Lung (tissue), 12 donors: ENCODE data around the gene CENPT. TPM values are rescaled to one million over a fixed set of nuclear protein-coding genes. Genes with fewer than 3 reads are reported as not detected.

Experiments
- ATAC-seq: fragments of 200-7000 bp; cut with Tn5 transposase; one replicate; pipeline ENCODE4 v1.9.1; 2020; ENCODE audit warnings: moderate number of reproducible peaks; ENCODE audit not compliant: insufficient read depth, low FRiP score
- DNase-seq, 3 donors: peaks; one replicate each; pipeline ENCODE4 v3.0.0-alpha.2; 2013 to 2017
- H3K27ac ChIP-seq, 2 donors: one replicate each; pipeline ENCODE4 v1.5.1; 2013; ENCODE audit warnings: mild to moderate bottlenecking in 2 of 2, moderate library complexity in 2 of 2, control low read depth in 1 of 2, inconsistent platforms in 1 of 2, low read depth in 1 of 2, low read length in 1 of 2
- H3K27me3 ChIP-seq, 3 donors: one replicate each; pipeline ENCODE4 v1.5.1; 2013; ENCODE audit warnings: low read length in 2 of 3; ENCODE audit not compliant: control insufficient read depth in 3 of 3, insufficient read depth in 3 of 3
- H3K36me3 ChIP-seq, 4 donors: one replicate each; pipeline ENCODE4 v1.5.1; 2013; ENCODE audit warnings: low read length in 4 of 4, mild to moderate bottlenecking in 1 of 4, moderate library complexity in 1 of 4; ENCODE audit not compliant: control insufficient read depth in 4 of 4, insufficient read depth in 4 of 4
- H3K4me1 ChIP-seq, 5 donors: one replicate each; pipeline ENCODE4 v1.5.1; 2013; ENCODE audit warnings: low read length in 5 of 5, mild to moderate bottlenecking in 2 of 5, moderate library complexity in 1 of 5; ENCODE audit not compliant: control insufficient read depth in 5 of 5, insufficient read depth in 5 of 5
- H3K4me3 ChIP-seq: one replicate; pipeline ENCODE4 v1.5.1; 2013; ENCODE audit warnings: mild to moderate bottlenecking, control low read depth, moderate library complexity
- H3K9ac ChIP-seq, 2 donors: one replicate each; pipeline ENCODE4 v1.5.1; 2013; ENCODE audit warnings: low read length in 2 of 2, control low read depth in 1 of 2; ENCODE audit not compliant: insufficient read depth in 1 of 2
- H3K9me3 ChIP-seq, 4 donors: one replicate each; pipeline ENCODE4 v1.5.1; 2013; ENCODE audit warnings: low read length in 3 of 4, mild to moderate bottlenecking in 1 of 4, moderate library complexity in 1 of 4; ENCODE audit not compliant: control insufficient read depth in 4 of 4, insufficient read depth in 3 of 4
- CTCF ChIP-seq: IDR thresholded peaks from 2 replicates; pipeline ENCODE4 v1.5.1; 2012; ENCODE audit warnings: mild to moderate bottlenecking; ENCODE audit errors: control extremely low read depth, extremely low read depth
- WGBS, 2 donors: extraction: QIAGEN DNeasy Blood & Tissue Kit; methylation state at CpG; one replicate each; pipeline ENCODE4 v1.1.7; 2013; 5-methylcytosine and 5-hydroxymethylcytosine counted together
- polyA plus RNA-seq, 2 donors: library from polyadenylated mRNA; stranded (reverse); fragments of 200-250 nt; gene quantifications; one replicate each; pipeline ENCODE4 v1.2.1, GENCODE V29; 2013
- total RNA-seq, 2 donors: library from RNA; depleted of rRNA in 1 of 2; stranded (reverse); fragments of >200 nt in 1 of 2; gene quantifications; one replicate each; pipeline ENCODE4 v1.2.1, GENCODE V29; 2014 to 2021
- donor health status: control.
- donor health status: control.
- donor health status: Bipolar disorder and iron deficiency.
- donor health status: healthy.
- donor health status: DM: yes; HTN: yes; CAD: no.

CENPT gene
- total and polyA plus RNA-seq, 4 donors, result 28.5 to 47.5 (median 33.0) TPM

DNA sequence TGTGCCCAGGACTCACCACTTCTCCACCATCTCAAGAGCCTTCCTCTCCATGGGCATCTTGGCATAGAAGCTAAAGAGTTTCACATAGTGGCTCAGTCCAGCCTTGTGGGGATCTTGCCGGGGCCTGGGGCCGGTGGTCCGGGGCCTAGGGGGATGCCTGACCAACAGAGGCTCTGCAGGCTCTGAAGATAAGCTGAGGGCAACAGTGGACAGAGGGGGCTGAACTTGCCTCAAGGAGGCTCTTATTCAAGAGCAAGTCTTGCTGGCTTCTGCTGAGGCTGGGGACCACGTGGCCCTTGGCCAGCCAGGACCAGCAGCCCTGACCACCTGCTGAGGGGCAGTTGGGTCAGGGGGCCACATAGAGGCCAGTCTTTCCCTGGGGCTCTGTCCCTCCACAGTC is 18.8 kb downstream of the CENPT start:
- no peak overlapping the region for H3K9ac ChIP-seq
- 95 to 97% methylated on average over 4 of the region's 4 CpGs for WGBS, 2 donors
- no peak overlapping the region for H3K4me3 ChIP-seq
- no peaks in the 10 kb centered on the region for H3K27me3 ChIP-seq
- ATAC-seq (no peak), DNase-seq (no peak)
- H3K36me3 ChIP-seq, result peaks cover 13 to 46% (median 24%) of the 10 kb centered on the region in 4 donors
- TF ChIP-seq CTCF, result no peak
- H3K9me3 ChIP-seq, result no peaks in the 10 kb centered on the region
- H3K27ac ChIP-seq, result no peak overlapping the region
- peaks cover 0 to 12% (median 4%) of the 10 kb centered on the region in 5 donors for H3K4me1 ChIP-seq

DNA sequence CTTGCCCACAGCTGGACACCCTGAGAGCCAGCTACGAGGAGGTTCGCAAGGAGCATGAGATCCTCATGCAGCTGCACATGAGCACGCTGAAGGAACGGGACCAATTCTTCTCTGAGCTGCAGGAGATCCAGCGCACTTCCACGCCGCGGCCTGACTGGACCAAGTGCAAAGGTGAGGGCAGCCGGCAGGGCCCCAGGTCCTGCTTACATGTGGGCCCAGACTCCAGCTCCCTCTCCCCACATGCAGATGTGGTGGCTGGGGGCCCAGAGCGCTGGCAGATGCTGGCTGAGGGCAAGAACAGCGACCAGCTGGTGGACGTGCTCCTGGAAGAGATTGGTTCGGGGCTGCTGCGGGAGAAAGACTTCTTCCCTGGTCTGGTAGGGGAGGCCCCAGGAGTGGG is 21.6 kb downstream of the CENPT start:
- Histone ChIP-seq H3K27ac (no peak overlapping the region), H3K36me3 (peaks cover 5 to 34% (median 14%) of the 10 kb centered on the region in 4 donors), H3K9ac (no peak overlapping the region), H3K4me3 (no peak overlapping the region), H3K9me3 (no peaks in the 10 kb centered on the region), H3K4me1 (no peaks in the 10 kb centered on the region), H3K27me3 (no peaks in the 10 kb centered on the region)
- no peak for DNase-seq
- ATAC-seq, result no peak
- no peak for TF ChIP-seq CTCF
- 93 to 95% methylated on average over 14 of the region's 14 CpGs for WGBS, 2 donors

DNA sequence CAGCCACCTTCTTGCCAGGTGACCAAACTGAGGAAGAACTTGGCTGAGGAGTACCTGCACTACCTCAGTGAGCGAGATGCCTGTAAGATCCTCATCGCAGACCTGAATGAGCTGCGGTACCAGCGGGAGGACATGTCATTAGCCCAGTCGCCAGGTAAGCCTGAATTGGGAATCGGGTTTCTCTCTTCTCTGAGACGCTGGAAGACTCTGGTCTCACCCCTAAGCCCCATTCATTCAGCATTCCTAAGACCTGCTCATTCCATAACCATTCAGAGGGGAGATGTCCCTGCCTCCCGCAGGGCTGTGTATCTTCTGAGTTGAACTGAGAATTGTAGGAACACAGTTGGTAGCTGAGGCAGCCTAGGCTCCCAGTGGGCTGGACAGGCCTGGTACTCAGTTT is 22.4 kb downstream of the CENPT start:
- Histone ChIP-seq H3K4me3 (no peak overlapping the region), H3K4me1 (no peaks in the 10 kb centered on the region), H3K36me3 (peaks cover 5 to 28% (median 14%) of the 10 kb centered on the region in 4 donors), H3K27me3 (no peaks in the 10 kb centered on the region), H3K9ac (no peak overlapping the region), H3K27ac (no peak overlapping the region), H3K9me3 (no peaks in the 10 kb centered on the region)
- no peak for TF ChIP-seq CTCF
- no peak for ATAC-seq
- DNase-seq, result no peak
- WGBS, 2 donors, result 89 to 93% methylated on average over 8 of the region's 8 CpGs

GRCh38 chr16:67822511-67822910 is 25.0 kb downstream of the CENPT start:
- DNase-seq (no peak), ATAC-seq (no peak)
- H3K27me3 ChIP-seq, result no peaks in the 10 kb centered on the region
- no peak overlapping the region for H3K4me3 ChIP-seq
- H3K36me3 ChIP-seq, result peaks cover 0 to 6% (median 0%) of the 10 kb centered on the region in 4 donors
- no peak overlapping the region for H3K9ac ChIP-seq
- no peak for TF ChIP-seq CTCF
- no peaks in the 10 kb centered on the region for H3K9me3 ChIP-seq
- no peak overlapping the region for H3K27ac ChIP-seq
- no peaks in the 10 kb centered on the region for H3K4me1 ChIP-seq
- WGBS, 2 donors, result 95 to 98% methylated on average over 2 of the region's 2 CpGs
